ENCODE data around the gene TIAL1. TPM values are rescaled to one million over a fixed set of nuclear protein-coding genes. Genes with fewer than 3 reads are reported as not detected.
A peak's percentile ranks its signal among the peaks of the same experiment; 100 is the strongest.
"Not testable (repeated sequence)": the region's sequence is repeated elsewhere in the genome, so short reads cannot be mapped to it uniquely, and the experiment has no call there.

TIAL1 gene
- total RNA-seq, 1 experiment from 2014 or later: 46.6 TPM

GRCh38 chr10:119621078-119621384 is 24.3 kb upstream of the TIAL1 start:
- H3K9ac ChIP-seq (ENCODE audit: low read length): no peak overlapping the region
- ATAC-seq (no peak), DNase-seq (no peak)
- H3K79me2 ChIP-seq (ENCODE audit: low read length): no peaks in the 10 kb centered on the region
- intact Hi-C loops (cut with micrococcal nuclease): no loop called here
- H3K9me2 ChIP-seq (replicated peaks; ENCODE audit: low read length): no peaks in the 10 kb centered on the region
- ChIA-PET CTCF (no interaction called here), POLR2A (ENCODE audit: unreplicated experiment) (no interaction called here)
- no peaks in the 10 kb centered on the region for H3F3A ChIP-seq (ENCODE audit: low read length, unreplicated experiment)
- no peaks in the 10 kb centered on the region for H3K9me3 ChIP-seq (ENCODE audit: low read length)
- H2AFZ ChIP-seq (ENCODE audit: low read length): no peak overlapping the region
- no peak overlapping the region for H3K4me2 ChIP-seq (ENCODE audit: low read length)
- no peaks in the 10 kb centered on the region for H3K27me3 ChIP-seq (ENCODE audit: low read length)
- TF ChIP-seq EZH2phosphoT487 (IDR thresholded peaks at IDR 0.05; ENCODE audit: borderline replicate concordance, low read length) (no peak), EZH2 (IDR thresholded peaks at IDR 0.05; ENCODE audit: low read length, unreplicated experiment) (no peak)
- TF ChIP-seq, protein P1, sequence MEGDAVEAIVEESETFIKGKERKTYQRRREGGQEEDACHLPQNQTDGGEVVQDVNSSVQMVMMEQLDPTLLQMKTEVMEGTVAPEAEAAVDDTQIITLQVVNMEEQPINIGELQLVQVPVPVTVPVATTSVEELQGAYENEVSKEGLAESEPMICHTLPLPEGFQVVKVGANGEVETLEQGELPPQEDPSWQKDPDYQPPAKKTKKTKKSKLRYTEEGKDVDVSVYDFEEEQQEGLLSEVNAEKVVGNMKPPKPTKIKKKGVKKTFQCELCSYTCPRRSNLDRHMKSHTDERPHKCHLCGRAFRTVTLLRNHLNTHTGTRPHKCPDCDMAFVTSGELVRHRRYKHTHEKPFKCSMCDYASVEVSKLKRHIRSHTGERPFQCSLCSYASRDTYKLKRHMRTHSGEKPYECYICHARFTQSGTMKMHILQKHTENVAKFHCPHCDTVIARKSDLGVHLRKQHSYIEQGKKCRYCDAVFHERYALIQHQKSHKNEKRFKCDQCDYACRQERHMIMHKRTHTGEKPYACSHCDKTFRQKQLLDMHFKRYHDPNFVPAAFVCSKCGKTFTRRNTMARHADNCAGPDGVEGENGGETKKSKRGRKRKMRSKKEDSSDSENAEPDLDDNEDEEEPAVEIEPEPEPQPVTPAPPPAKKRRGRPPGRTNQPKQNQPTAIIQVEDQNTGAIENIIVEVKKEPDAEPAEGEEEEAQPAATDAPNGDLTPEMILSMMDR (conservative IDR thresholded peaks at IDR 0.05; ENCODE audit: low read depth, low read length): no peak
- BruUV-seq (replicated peaks): no TSS peak
- H3K4me3 ChIP-seq (ENCODE audit: low read length): no peak overlapping the region
- H3K27ac ChIP-seq (ENCODE audit: low read length): no peak overlapping the region
- H3K4me1 ChIP-seq (ENCODE audit: insufficient read depth, low read length): peaks cover 6% of the 10 kb centered on the region; the same call in 1 of the 2 replicates
- no peaks in the 10 kb centered on the region for H3K36me3 ChIP-seq (ENCODE audit: low read depth, low read length)
- no peaks in the 10 kb centered on the region for H4K20me1 ChIP-seq (ENCODE audit: low read length)

DNA sequence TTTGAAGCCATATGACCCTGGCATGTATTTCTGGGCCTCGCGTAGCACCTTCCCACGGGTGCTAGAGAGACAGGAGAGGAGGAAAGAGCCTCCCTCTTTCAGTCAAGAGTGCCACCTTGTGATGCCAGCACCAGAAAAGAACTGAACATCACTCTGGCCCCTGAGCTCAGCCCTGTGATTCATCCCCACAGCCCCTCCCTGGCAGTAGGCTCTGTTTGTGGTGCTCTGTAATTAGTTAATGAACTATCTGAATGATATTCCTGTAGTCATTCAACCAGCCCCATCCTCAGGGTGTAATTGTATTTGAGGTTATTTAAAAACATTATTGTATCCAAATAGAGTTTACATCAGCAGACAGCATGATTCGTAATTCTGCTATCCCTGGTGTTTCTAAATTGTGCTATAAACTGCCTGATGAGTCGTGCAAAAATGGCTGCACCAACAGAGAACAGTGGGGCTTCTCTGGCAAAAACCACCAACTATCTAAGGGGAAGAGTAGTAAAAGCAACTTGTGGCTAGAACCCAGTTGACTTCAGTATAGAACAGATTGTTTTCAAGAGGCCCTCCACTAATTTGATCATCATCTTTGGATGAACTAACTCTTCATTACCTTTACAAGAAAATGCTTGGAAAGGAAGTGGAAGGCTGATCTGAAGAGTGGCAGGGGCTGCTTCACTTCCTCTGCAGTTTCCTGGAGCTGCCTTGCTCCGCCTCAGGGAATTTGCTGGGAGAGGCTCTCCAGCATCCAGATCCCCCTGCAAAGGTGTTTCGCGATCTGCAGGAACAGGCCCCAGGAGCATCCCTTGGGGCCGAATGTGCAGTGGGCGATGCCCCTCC is 23.7 kb upstream of the TIAL1 start:
- no peak overlapping the region for H3K4me2 ChIP-seq (ENCODE audit: low read length)
- H2AFZ ChIP-seq (ENCODE audit: low read length): no peak overlapping the region
- no peaks in the 10 kb centered on the region for H3K27me3 ChIP-seq (ENCODE audit: low read length)
- no peaks in the 10 kb centered on the region for H3K36me3 ChIP-seq (ENCODE audit: low read depth, low read length)
- ChIA-PET CTCF (no interaction called here), POLR2A (ENCODE audit: unreplicated experiment) (no interaction called here)
- no peaks in the 10 kb centered on the region for H3K9me3 ChIP-seq (ENCODE audit: low read length)
- no peak overlapping the region for H3K4me3 ChIP-seq (ENCODE audit: low read length)
- no peak overlapping the region for H3K27ac ChIP-seq (ENCODE audit: low read length)
- intact Hi-C loops (cut with micrococcal nuclease): no loop called here
- no TSS peak for BruUV-seq (replicated peaks)
- no peaks in the 10 kb centered on the region for H4K20me1 ChIP-seq (ENCODE audit: low read length)
- H3K4me1 ChIP-seq (ENCODE audit: insufficient read depth, low read length): peaks cover 6% of the 10 kb centered on the region; the same call in 1 of the 2 replicates
- no peaks in the 10 kb centered on the region for H3F3A ChIP-seq (ENCODE audit: low read length, unreplicated experiment)
- no peak overlapping the region for H3K9ac ChIP-seq (ENCODE audit: low read length)
- H3K79me2 ChIP-seq (ENCODE audit: low read length): no peaks in the 10 kb centered on the region
- DNase-seq: peak; percentile 14
- H3K9me2 ChIP-seq (replicated peaks; ENCODE audit: low read length): no peaks in the 10 kb centered on the region
- no peak for ATAC-seq
- TF ChIP-seq EZH2 (IDR thresholded peaks at IDR 0.05; ENCODE audit: low read length, unreplicated experiment): no peak
- TF ChIP-seq EZH2phosphoT487 (IDR thresholded peaks at IDR 0.05; ENCODE audit: borderline replicate concordance, low read length): no peak

DNA sequence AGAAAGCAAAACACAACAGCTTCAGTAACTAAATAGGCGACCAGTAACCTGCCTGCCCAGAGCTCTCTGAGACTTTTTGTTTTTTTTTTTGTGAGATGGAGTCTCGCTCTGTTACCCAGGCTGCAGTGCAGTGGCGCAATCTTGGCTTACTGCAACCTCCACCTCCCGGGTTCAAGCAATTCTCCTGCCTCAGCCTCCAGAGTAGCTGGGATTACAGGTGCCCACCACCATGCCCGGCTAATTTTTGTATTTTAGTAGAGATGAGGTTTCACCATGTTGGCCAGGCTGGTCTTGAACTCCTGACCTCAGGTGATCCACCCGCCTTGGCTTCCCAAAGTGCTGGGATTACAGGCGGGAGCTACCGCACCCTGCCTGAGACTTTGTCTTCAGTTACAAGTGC is 23.0 kb upstream of the TIAL1 start:
- H3K4me2 ChIP-seq (ENCODE audit: low read length); ATAC-seq; H3K9ac ChIP-seq (ENCODE audit: low read length); H3K79me2 ChIP-seq (ENCODE audit: low read length); H3K27ac ChIP-seq (ENCODE audit: low read length); H4K20me1 ChIP-seq (ENCODE audit: low read length); H3K4me3 ChIP-seq (ENCODE audit: low read length); POLR2A ChIA-PET (ENCODE audit: unreplicated experiment); CTCF ChIA-PET; DNase-seq; intact Hi-C loops (cut with micrococcal nuclease); H3K36me3 ChIP-seq (ENCODE audit: low read depth, low read length); H3K4me1 ChIP-seq (ENCODE audit: insufficient read depth, low read length); H3F3A ChIP-seq (ENCODE audit: low read length, unreplicated experiment); H3K9me2 ChIP-seq (replicated peaks; ENCODE audit: low read length); H2AFZ ChIP-seq (ENCODE audit: low read length); H3K27me3 ChIP-seq (ENCODE audit: low read length); BruUV-seq (replicated peaks); H3K9me3 ChIP-seq (ENCODE audit: low read length): not testable (repeated sequence)
